GM12878 (cell line): ENCODE data around the gene FGFR1OP2. TPM values are rescaled to one million over a fixed set of nuclear protein-coding genes. Genes with fewer than 3 reads are reported as not detected.

Experiments
- ATAC-seq: fragments of 200-7000 bp; cut with Tn5 transposase; 3 replicates; pipeline ENCODE4 v1.9.1; 2020; ENCODE audit warnings: mild to moderate bottlenecking, moderate library complexity
- BruUV-seq: library from RNA; stranded (reverse); fragments of 400-500 nt; replicated peaks from 2 replicates; lab custom pipeline; 2021; lab: Mats Ljungman, UMichigan
- CTCF ChIA-PET: fragments of 300-600 bp; sonication (Branson Sonifier 250); formaldehyde crosslinking; extraction: SDS; loops from one replicate; lab custom pipeline; 2021; ENCODE audit warnings: inconsistent platforms; lab: Yijun Ruan, JAX
- POLR2A ChIA-PET: fragments of 350-600 bp; formaldehyde crosslinking; extraction: SDS; loops from one replicate; lab custom pipeline; 2021; ENCODE audit warnings: inconsistent platforms; lab: Charles Lee
- RAD21 ChIA-PET: fragments of 300-600 bp; sonication (Branson Sonifier 250); formaldehyde crosslinking; loops from one replicate; lab custom pipeline; 2023; ENCODE audit warnings: antibody characterized with exemption; ENCODE audit not compliant: unreplicated experiment; lab: Charles Lee
- SMC1A ChIA-PET: fragments of 300-600 bp; sonication (Branson Sonifier 250); formaldehyde crosslinking; loops from one replicate; lab custom pipeline; 2023; ENCODE audit not compliant: unreplicated experiment, uncharacterized antibody; lab: Charles Lee
- DNase-seq: peaks from one replicate; pipeline ENCODE4 v3.0.0-alpha.2; 2011; ENCODE audit warnings: low read depth, low spot score
- FAIRE-seq: peaks from 3 replicates; lab custom pipeline; 2011; peaks lifted over from hg19 to GRCh38; lab: Jason Lieb, UNC
- H2AFZ ChIP-seq: 2 replicates; pipeline ENCODE4 v1.6.0; 2011; ENCODE audit warnings: low read depth, low read length, control low read depth; ENCODE audit not compliant: control insufficient read depth
- H3K27ac ChIP-seq: 2 replicates; pipeline ENCODE4 v1.5.1; 2011; ENCODE audit warnings: control low read depth; ENCODE audit not compliant: control insufficient read depth, insufficient read depth
- H3K27me3 ChIP-seq, 2 experiments: replicated peaks in 1 of 2; 2 replicates each; pipeline versions ENCODE4 v1.6.0 to v1.6.1; 2011; ENCODE audit warnings: low read length in 1 of 2; ENCODE audit not compliant: control insufficient read depth in 2 of 2, insufficient read depth in 2 of 2
- H3K36me3 ChIP-seq, 2 experiments: 2 replicates each; pipeline ENCODE4 v1.5.1; 2011; ENCODE audit warnings: low read length in 1 of 2; ENCODE audit not compliant: control insufficient read depth in 2 of 2, insufficient read depth in 2 of 2
- H3K4me1 ChIP-seq: 2 replicates; pipeline ENCODE4 v1.6.1; 2011; ENCODE audit warnings: mild to moderate bottlenecking, low read length, moderate library complexity, mixed read lengths; ENCODE audit not compliant: control insufficient read depth, insufficient read depth
- H3K4me2 ChIP-seq: 2 replicates; pipeline ENCODE4 v1.6.0; 2011; ENCODE audit warnings: control low read depth; ENCODE audit not compliant: control insufficient read depth, insufficient read depth
- H3K4me3 ChIP-seq: fragments of 200-600 bp; sonication (generic); 2 replicates; pipeline ENCODE4 v1.5.1; 2016
- H3K79me2 ChIP-seq: 2 replicates; pipeline ENCODE4 v1.6.0; 2011; ENCODE audit warnings: low read length; ENCODE audit not compliant: control insufficient read depth, insufficient read depth
- H3K9ac ChIP-seq: 2 replicates; pipeline ENCODE4 v1.8.0; 2011; ENCODE audit warnings: low read length, control low read depth, mixed read lengths; ENCODE audit not compliant: control insufficient read depth, insufficient read depth
- H3K9me3 ChIP-seq: replicated peaks from 3 replicates; pipeline ENCODE4 v1.5.1; 2011; ENCODE audit warnings: mild to moderate bottlenecking, low read length; ENCODE audit not compliant: control insufficient read depth, insufficient read depth
- H4K20me1 ChIP-seq: 2 replicates; pipeline ENCODE4 v1.6.0; 2011; ENCODE audit not compliant: control insufficient read depth, insufficient read depth
- ATF2 ChIP-seq: IDR thresholded peaks from 2 replicates; pipeline ENCODE4 v1.6.1; 2012; ENCODE audit warnings: low read length, inconsistent platforms
- BACH1 ChIP-seq: fragments of 450-650 bp; IDR thresholded peaks from 2 replicates; pipeline ENCODE4 v1.6.1; 2017; ENCODE audit warnings: mild to moderate bottlenecking, borderline replicate concordance
- CBX3 ChIP-seq: fragments of 200-600 bp; sonication (generic); IDR thresholded peaks from 2 replicates; pipeline ENCODE4 v1.6.1; 2016; ENCODE audit warnings: low read depth, borderline replicate concordance
- FOXM1 ChIP-seq: IDR thresholded peaks from 2 replicates; pipeline ENCODE4 v1.6.1; 2012; ENCODE audit warnings: low read depth, mild to moderate bottlenecking, inconsistent platforms, low read length, moderate library complexity
- IKZF1 ChIP-seq: fragments of 450-650 bp; conservative IDR thresholded peaks from 2 replicates; pipeline ENCODE4 v1.6.1; 2017; ENCODE audit warnings: antibody characterized with exemption, mild to moderate bottlenecking
- LARP7 ChIP-seq: fragments of 450-650 bp; IDR thresholded peaks from 2 replicates; pipeline ENCODE4 v1.6.1; 2017; ENCODE audit warnings: mild to moderate bottlenecking
- NBN ChIP-seq: fragments of 450-650 bp; IDR thresholded peaks from 2 replicates; pipeline ENCODE4 v1.6.1; 2016
- NR2C1 ChIP-seq: fragments of 450-650 bp; IDR thresholded peaks from 2 replicates; pipeline ENCODE4 v1.6.1; 2017; ENCODE audit warnings: antibody characterized with exemption, mild to moderate bottlenecking, moderate library complexity
- PBX3 ChIP-seq: IDR thresholded peaks from 2 replicates; pipeline ENCODE4 v1.6.1; 2011; ENCODE audit warnings: mild to moderate bottlenecking, low read depth, low read length, moderate library complexity; ENCODE audit not compliant: insufficient replicate concordance
- POLR2AphosphoS5 ChIP-seq: IDR thresholded peaks from 2 replicates; pipeline ENCODE4 v1.6.1; 2011; ENCODE audit warnings: mild to moderate bottlenecking, low read length, inconsistent platforms
- RELB ChIP-seq: fragments of 450-650 bp; IDR thresholded peaks from 2 replicates; pipeline ENCODE4 v1.6.1; 2017; ENCODE audit warnings: low read depth, mild to moderate bottlenecking, moderate library complexity
- REST ChIP-seq: IDR thresholded peaks from 2 replicates; pipeline ENCODE4 v1.6.1; 2012; ENCODE audit warnings: mild to moderate bottlenecking, low read depth, low read length
- SMAD5 ChIP-seq: IDR thresholded peaks from 2 replicates; pipeline ENCODE4 v1.6.1; 2016; ENCODE audit warnings: antibody characterized with exemption, low read depth
- SREBF2 ChIP-seq: IDR thresholded peaks from 2 replicates; pipeline ENCODE4 v1.6.1; 2012; ENCODE audit warnings: mild to moderate bottlenecking, low read length
- YBX1 ChIP-seq: fragments of 450-650 bp; IDR thresholded peaks from 2 replicates; pipeline ENCODE4 v1.6.1; 2016; ENCODE audit warnings: antibody characterized with exemption
- WGBS: methylation state at CpG from one replicate; pipeline ENCODE4 v1.1.6; 2016; ENCODE audit warnings: low lambda C conversion rate; ENCODE audit not compliant: insufficient replicate concordance, insufficient coverage; ENCODE audit errors: missing lambda C conversion rate; 5-methylcytosine and 5-hydroxymethylcytosine counted together
- in situ Hi-C: fragments of 300-500 bp; cut with MboI; formaldehyde crosslinking; loops from 9 replicates; pipeline ENCODE4 v1.14.3; 2018; ENCODE audit warnings: mixed read lengths
- intact Hi-C: fragments of 100-400 bp; cut with micrococcal nuclease; formaldehyde crosslinking; loops from one replicate; pipeline ENCODE4 v1.14.2; 2022; ENCODE audit not compliant: unreplicated experiment
- polyA plus RNA-seq, 11 experiments: library from polyadenylated mRNA; depleted of rRNA in 4 of 11; unstranded in 6 of 11; stranded (reverse) in 5 of 11; fragments of >200 nt; fragmentation: Nextera tagmentation in 4 of 11; fragmentation: Illumina TruSeq in 1 of 11; extraction: Ambion mirVana in 4 of 11; extraction: Trizol in 1 of 11; gene quantifications; 1 replicate in 1 of 11; 2 replicates in 10 of 11; pipeline versions ENCODE4 v1.2.1 to v1.2.3, GENCODE V29; 2011 to 2016; ENCODE audit warnings: inconsistent platforms in 2 of 11, missing spikeins in 2 of 11, low read depth in 1 of 11
- total RNA-seq, 4 experiments: library from RNA; depleted of rRNA in 3 of 4; stranded (reverse); fragments of >200 nt in 3 of 4; fragmentation: Illumina TruSeq in 1 of 4; extraction: Trizol in 1 of 4; gene quantifications; 2 replicates each; pipeline versions ENCODE4 v1.2.1 to v1.2.3, GENCODE V29; 2013 to 2021

FGFR1OP2 gene
- total and polyA plus RNA-seq, 10 of the 15 experiments (the other 5 are each of a cell fraction or from before 2014, with no cell fraction given) = 28.5 to 59.1 (median 38.3) TPM

- no peak for TF ChIP-seq REST
- TF ChIP-seq LARP7 = no peak
- no peak for TF ChIP-seq CBX3
- TF ChIP-seq NBN = no peak
- TF ChIP-seq NR2C1 = no peak
- TF ChIP-seq SMAD5 = no peak
Measured at GRCh38 chr12:27003421-27004381, 65.4 kb downstream of the FGFR1OP2 start (continued).

GRCh38 chr12:27005495-27005894 lies 67.2 kb downstream of the FGFR1OP2 start:
- CTCF ChIA-PET = interaction anchor here (0.7 kb wide), 1 partner anchor 778 kb away, joined by 3 read pairs; no protein-coding TSS in a partner anchor
- in situ Hi-C loops = no loop called here
- no peak for TF ChIP-seq YBX1
- TF ChIP-seq BACH1 = no peak
- TF ChIP-seq IKZF1 = no peak
- no peak for TF ChIP-seq PBX3
- no peak for TF ChIP-seq SREBF2
- no peak for TF ChIP-seq FOXM1
- no peak for TF ChIP-seq ATF2
- TF ChIP-seq POLR2AphosphoS5 = no peak
- no peak for TF ChIP-seq RELB

More at GRCh38 chr12:27005495-27005894, 67.2 kb downstream of the FGFR1OP2 start:
- Histone ChIP-seq H3K27me3 (no peaks in the 10 kb centered on the region), H2AFZ (no peak overlapping the region), H4K20me1 (no peaks in the 10 kb centered on the region), H3K4me2 (no peak overlapping the region), H3K9ac (no peak overlapping the region), H3K4me1 (peaks cover 2% of the 10 kb centered on the region), H3K27ac (no peak overlapping the region), H3K4me3 (no peak overlapping the region), H3K9me3 (no peaks in the 10 kb centered on the region), H3K79me2 (peaks cover 65% of the 10 kb centered on the region), H3K36me3 (peaks cover 0 to 4% of the 10 kb centered on the region in 2 experiments; a peak in 1 of 4 replicates)
- no peak for ATAC-seq
- no peak for DNase-seq
- ChIA-PET POLR2A (interaction anchor here (0.7 kb wide), 1 partner anchor 12 kb away, joined by 4 read pairs; no protein-coding TSS in a partner anchor), RAD21 (no interaction called here), SMC1A (interaction anchor here (0.8 kb wide), 1 partner anchor 8 kb away, joined by 3 read pairs; no protein-coding TSS in a partner anchor)
- intact Hi-C loops = no loop called here
- BruUV-seq = no TSS peak
- FAIRE-seq = no peak
- WGBS = 98% methylated on average over 2 of the region's 2 CpGs
